H1 (cell line): Measurements from ENCODE around the gene TGM5. TPM values are rescaled to one million over a fixed set of nuclear protein-coding genes. Genes with fewer than 3 reads are reported as not detected.

ENCODE experiments used
- CTCF ChIA-PET: fragments of 300-600 bp; sonication (Branson Sonifier 250); formaldehyde crosslinking; loops from one replicate; lab custom pipeline; 2021; ENCODE audit not compliant: partially characterized antibody; lab: Charles Lee
- POLR2A ChIA-PET: fragments of 300-600 bp; sonication (Branson Sonifier 250); formaldehyde crosslinking; loops from one replicate; lab custom pipeline; 2021; ENCODE audit warnings: inconsistent platforms; ENCODE audit not compliant: partially characterized antibody; lab: Charles Lee
- DNase-seq, 2 experiments: peaks; one replicate each; pipeline versions ENCODE4 v3.0.0 to v3.0.0-alpha.2; 2010 to 2022; ENCODE audit warnings: low spot score in 2 of 2, low read depth in 1 of 2, mixed read lengths in 1 of 2
- FAIRE-seq: peaks from 2 replicates; lab custom pipeline; 2011; peaks lifted over from hg19 to GRCh38; lab: Jason Lieb, UNC
- H2AFZ ChIP-seq: 2 replicates; pipeline ENCODE4 v1.8.1; 2012; ENCODE audit warnings: low read length, inconsistent platforms
- H2AK5ac ChIP-seq: 2 replicates; pipeline ENCODE4 v1.6.1; 2013; ENCODE audit warnings: low read depth, low read length
- H2BK120ac ChIP-seq: replicated peaks from 2 replicates; pipeline ENCODE3; 2013; ENCODE audit warnings: low read depth, low read length, inconsistent platforms
- H2BK12ac ChIP-seq: 2 replicates; pipeline ENCODE4 v1.6.1; 2013; ENCODE audit warnings: low read depth, low read length
- H2BK15ac ChIP-seq: 2 replicates; pipeline ENCODE4 v1.6.1; 2013; ENCODE audit warnings: low read length
- H2BK20ac ChIP-seq: 2 replicates; pipeline ENCODE4 v1.6.1; 2013; ENCODE audit warnings: low read length
- H2BK5ac ChIP-seq: 2 replicates; pipeline ENCODE4 v1.6.1; 2013; ENCODE audit warnings: low read depth, low read length
- H3K14ac ChIP-seq: 2 replicates; pipeline ENCODE4 v1.6.1; 2013; ENCODE audit warnings: inconsistent platforms; ENCODE audit not compliant: insufficient read length
- H3K18ac ChIP-seq: 2 replicates; pipeline ENCODE4 v1.6.1; 2013; ENCODE audit warnings: low read length; ENCODE audit errors: extremely low read depth
- H3K23ac ChIP-seq: 2 replicates; pipeline ENCODE4 v1.6.1; 2013; ENCODE audit warnings: inconsistent platforms; ENCODE audit not compliant: insufficient read length
- H3K23me2 ChIP-seq: 2 replicates; pipeline ENCODE4 v1.6.1; 2013; ENCODE audit warnings: low read depth, low read length
- H3K27ac ChIP-seq: 2 replicates; pipeline ENCODE4 v1.6.1; 2011; ENCODE audit warnings: low read depth, low read length, inconsistent platforms
- H3K27me3 ChIP-seq, 4 experiments: replicated peaks in 1 of 4; 1 replicate in 1 of 4; 2 replicates in 3 of 4; pipeline versions ENCODE4 v1.6.1 to v1.8.1; 2011 to 2013; ENCODE audit warnings: low read length in 3 of 4, mild to moderate bottlenecking in 3 of 4, inconsistent platforms in 2 of 4, mixed read lengths in 2 of 4, moderate library complexity in 1 of 4; ENCODE audit not compliant: control insufficient read depth in 3 of 4, insufficient read depth in 3 of 4; ENCODE audit errors: extremely low read depth in 1 of 4
- H3K36me3 ChIP-seq, 4 experiments: 2 replicates each; pipeline versions ENCODE4 v1.6.1 to v1.8.1; 2011 to 2013; ENCODE audit warnings: mild to moderate bottlenecking in 4 of 4, low read length in 3 of 4, moderate library complexity in 2 of 4, control low read depth in 1 of 4, inconsistent platforms in 1 of 4; ENCODE audit not compliant: insufficient read depth in 4 of 4, control insufficient read depth in 2 of 4
- H3K4ac ChIP-seq: replicated peaks from 2 replicates; pipeline ENCODE3; 2013; ENCODE audit warnings: low read length, low read depth, mixed read lengths, inconsistent platforms; ENCODE audit not compliant: insufficient read length
- H3K4me1 ChIP-seq, 4 experiments: replicated peaks in 1 of 4; 1 replicate in 1 of 4; 2 replicates in 3 of 4; pipeline versions ENCODE4 v1.6.1 to v1.8.1; 2011 to 2013; ENCODE audit warnings: low read length in 3 of 4, inconsistent platforms in 2 of 4, mixed read lengths in 1 of 4; ENCODE audit not compliant: insufficient read depth in 4 of 4, control insufficient read depth in 3 of 4
- H3K4me2 ChIP-seq, 2 experiments: 2 replicates each; pipeline versions ENCODE4 v1.6.1 to v1.8.1; 2011 to 2013; ENCODE audit warnings: low read depth in 2 of 2, low read length in 2 of 2, control low read depth in 1 of 2, inconsistent platforms in 1 of 2, mild to moderate bottlenecking in 1 of 2; ENCODE audit not compliant: insufficient read depth in 1 of 2
- H3K4me3 ChIP-seq, 4 experiments: fragments of 200-600, 300-600 bp in 1 of 4; sonication (generic), shearing (Covaris generic), sonication (Bioruptor Twin) in 1 of 4; 2 replicates each; pipeline versions ENCODE4 v1.5.1 to v1.8.1; 2011 to 2016; ENCODE audit warnings: low read length in 4 of 4, low read depth in 3 of 4, control low read depth in 2 of 4, inconsistent platforms in 2 of 4, mild to moderate bottlenecking in 2 of 4, mixed read lengths in 1 of 4, moderate library complexity in 1 of 4; ENCODE audit not compliant: insufficient read depth in 2 of 4; ENCODE audit errors: extremely low read depth in 1 of 4
- H3K56ac ChIP-seq: replicated peaks from 2 replicates; pipeline ENCODE3; 2013; ENCODE audit warnings: low read depth, mild to moderate bottlenecking, mixed read lengths, low read length, inconsistent platforms; ENCODE audit not compliant: insufficient read length
- H3K79me1 ChIP-seq: 2 replicates; pipeline ENCODE4 v1.6.1; 2013; ENCODE audit warnings: low read depth, low read length, control low read depth
- H3K79me2 ChIP-seq, 2 experiments: 2 replicates each; pipeline versions ENCODE4 v1.6.1 to v1.8.1; 2012 to 2013; ENCODE audit warnings: low read length in 2 of 2, mild to moderate bottlenecking in 2 of 2, inconsistent platforms in 1 of 2; ENCODE audit not compliant: insufficient read depth in 2 of 2, control insufficient read depth in 1 of 2
- H3K9ac ChIP-seq, 4 experiments: replicated peaks in 1 of 4; 1 replicate in 1 of 4; 2 replicates in 3 of 4; pipeline versions ENCODE4 v1.6.1 to v1.8.1; 2011 to 2013; ENCODE audit warnings: low read depth in 3 of 4, low read length in 3 of 4, control low read depth in 2 of 4, mild to moderate bottlenecking in 2 of 4, moderate library complexity in 2 of 4, inconsistent platforms in 1 of 4; ENCODE audit errors: extremely low read depth in 1 of 4
- H3K9me3 ChIP-seq, 2 experiments: 2 replicates each; pipeline versions ENCODE4 v1.6.1 to v1.8.1; 2012 to 2013; ENCODE audit warnings: mild to moderate bottlenecking in 2 of 2, moderate library complexity in 2 of 2, control low read depth in 1 of 2, inconsistent platforms in 1 of 2, low read depth in 1 of 2, low read length in 1 of 2, mixed read lengths in 1 of 2; ENCODE audit not compliant: insufficient read depth in 2 of 2
- H4K20me1 ChIP-seq, 2 experiments: replicated peaks in 1 of 2; 2 replicates each; pipeline versions ENCODE3 to v1.8.1; 2011 to 2013; ENCODE audit warnings: inconsistent platforms in 2 of 2, low read length in 2 of 2, mild to moderate bottlenecking in 1 of 2; ENCODE audit not compliant: insufficient read depth in 2 of 2, control insufficient read depth in 1 of 2
- H4K5ac ChIP-seq: 2 replicates; pipeline ENCODE4 v1.6.1; 2013; ENCODE audit warnings: low read length, low read depth, mixed read lengths, inconsistent platforms; ENCODE audit not compliant: insufficient read length
- H4K8ac ChIP-seq: 2 replicates; pipeline ENCODE4 v1.8.0; 2013; ENCODE audit warnings: mild to moderate bottlenecking, moderate library complexity, low read length, inconsistent platforms; ENCODE audit not compliant: insufficient read depth; ENCODE audit errors: extremely low read depth
- H4K91ac ChIP-seq: replicated peaks from 2 replicates; pipeline ENCODE3; 2013; ENCODE audit warnings: low read length, mixed read lengths, inconsistent platforms; ENCODE audit not compliant: insufficient read length
- CBX8 ChIP-seq: fragments of 300-800, 300-1000 bp; sonication (generic); IDR thresholded peaks from 2 replicates; pipeline ENCODE4 v1.7.1; 2016; ENCODE audit warnings: low read depth, low read length, borderline replicate concordance
- EP300 ChIP-seq, 2 experiments: IDR thresholded peaks; 1 replicate in 1 of 2; 2 replicates in 1 of 2; pipeline ENCODE4 v1.6.1; 2011 to 2012; ENCODE audit warnings: low read depth in 2 of 2, low read length in 2 of 2, mild to moderate bottlenecking in 2 of 2, borderline replicate concordance in 1 of 2, inconsistent platforms in 1 of 2, moderate library complexity in 1 of 2
- RBBP5 ChIP-seq: IDR thresholded peaks from 2 replicates; pipeline ENCODE4 v1.7.1; 2012; ENCODE audit warnings: low read depth, mild to moderate bottlenecking, inconsistent platforms, low read length, moderate library complexity, borderline replicate concordance
- SP1 ChIP-seq: IDR thresholded peaks from 2 replicates; pipeline ENCODE4 v1.6.1; 2011; ENCODE audit warnings: low read depth, low read length
- WGBS, 2 experiments: shearing (Covaris generic) in 1 of 2; methylation state at CpG; one replicate each; pipeline versions ENCODE4 v1.1.6 to v1.1.7; 2013 to 2015; ENCODE audit warnings: low lambda C conversion rate in 2 of 2, mixed read lengths in 2 of 2, inconsistent platforms in 1 of 2, low coverage in 1 of 2, missing lambda C conversion rate in 1 of 2; ENCODE audit not compliant: insufficient replicate concordance in 2 of 2, insufficient coverage in 1 of 2, insufficient read length in 1 of 2; ENCODE audit errors: extremely low coverage in 1 of 2, missing lambda C conversion rate in 1 of 2; 5-methylcytosine and 5-hydroxymethylcytosine counted together
- polyA plus RNA-seq, 7 experiments: library from polyadenylated mRNA; depleted of rRNA in 3 of 7; stranded (reverse) in 5 of 7; unstranded in 2 of 7; fragments of >200 nt in 5 of 7; fragments of 200-250 nt in 2 of 7; gene quantifications; 1 replicate in 5 of 7; 2 replicates in 1 of 7; 4 replicates in 1 of 7; pipeline versions ENCODE4 v1.2.1 to v1.2.3, GENCODE V29; 2011 to 2013; ENCODE audit warnings: missing spikeins in 2 of 7, mixed read lengths in 2 of 7
- total RNA-seq: library from RNA; stranded (reverse); fragmentation: NEBNext Ultra II Directional; extraction: Animal tissue kit (Norgen Biotek cat#: 25700); gene quantifications from 2 replicates; pipeline ENCODE4 v1.2.1, GENCODE V29; 2021
- TF ChIP-seq, protein P1 (sequence below): IDR thresholded peaks from 2 replicates; pipeline ENCODE4 v1.6.1; 2012; ENCODE audit warnings: low read length, inconsistent platforms

TGM5 gene
- total and polyA plus RNA-seq, 2 of the 8 experiments (the other 6 are each of a cell fraction or from before 2014, with no cell fraction given): not detected

DNA sequence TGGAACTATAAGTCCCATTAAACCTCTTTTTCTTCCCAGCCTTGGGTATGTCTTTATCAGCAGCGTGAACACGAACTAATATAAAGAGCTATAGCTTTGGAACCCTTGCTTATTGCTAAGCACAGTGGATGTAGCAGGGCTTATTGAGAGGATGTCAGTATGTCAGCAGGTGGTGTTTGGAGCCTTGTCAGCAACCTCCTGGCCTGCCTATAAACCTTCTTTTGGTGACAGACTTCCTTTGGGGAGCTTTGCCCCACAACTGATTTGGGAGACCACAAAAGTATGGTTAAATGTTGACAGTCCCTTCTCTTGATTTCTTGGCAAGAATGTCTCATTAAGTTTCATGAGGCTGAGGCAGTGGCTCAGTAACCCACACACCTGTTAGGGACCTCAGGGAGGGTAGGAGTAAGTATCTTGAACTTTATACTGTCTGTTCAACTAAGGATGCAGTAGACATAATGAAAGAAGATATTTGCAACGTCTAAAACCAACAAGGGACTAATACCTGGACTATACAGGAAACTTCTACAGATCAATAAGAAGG lies 66.7 kb downstream of the TGM5 start:
- peaks cover 0 to 6% of the 10 kb centered on the region in 2 experiments; a peak in 1 of 4 replicates for H3K9me3 ChIP-seq
- FAIRE-seq: no peak
- no peaks in the 10 kb centered on the region for H3K27me3 ChIP-seq
- no peak overlapping the region for H3K4ac ChIP-seq
- no peaks in the 10 kb centered on the region for H3K79me1 ChIP-seq
- 78% methylated on average over 3 of the region's 3 CpGs; no CpG with 5 or more reads in 1 of the 2 experiments for WGBS, 2 experiments
- H2AK5ac ChIP-seq: no peak overlapping the region
- no peaks in the 10 kb centered on the region for H3K4me1 ChIP-seq
- no peak overlapping the region for H2AFZ ChIP-seq
- no peak overlapping the region for H2BK20ac ChIP-seq
- H3K23ac ChIP-seq: no peak overlapping the region
- no peak overlapping the region for H3K9ac ChIP-seq
- H2BK5ac ChIP-seq: no peak overlapping the region
- H4K5ac ChIP-seq: no peak overlapping the region
- no peak for DNase-seq
- no peaks in the 10 kb centered on the region for H4K20me1 ChIP-seq
- POLR2A ChIA-PET: no interaction called here
- no peaks in the 10 kb centered on the region for H3K79me2 ChIP-seq
- no peak overlapping the region for H4K8ac ChIP-seq
- H3K36me3 ChIP-seq: no peaks in the 10 kb centered on the region
- H3K4me2 ChIP-seq: no peak overlapping the region
- no peak overlapping the region for H3K18ac ChIP-seq
- CTCF ChIA-PET: interaction anchor here (1.1 to 2.3 kb wide), 5 partner anchors 8 to 85 kb away, joined by 3 to 7 read pairs (median 3); partner anchors contain the start of gene CCNDBP1
- no peak overlapping the region for H4K91ac ChIP-seq
- no peak overlapping the region for H3K14ac ChIP-seq
- no peak overlapping the region for H3K27ac ChIP-seq
- TF ChIP-seq CBX8: no peak
- no peak for TF ChIP-seq SP1
- no peak for TF ChIP-seq EP300 (IDR thresholded peaks at IDR 0.05; ENCODE audit: borderline replicate concordance in 1 of 2, low read depth in 2 of 2, low read length in 2 of 2)
- TF ChIP-seq, protein P1, sequence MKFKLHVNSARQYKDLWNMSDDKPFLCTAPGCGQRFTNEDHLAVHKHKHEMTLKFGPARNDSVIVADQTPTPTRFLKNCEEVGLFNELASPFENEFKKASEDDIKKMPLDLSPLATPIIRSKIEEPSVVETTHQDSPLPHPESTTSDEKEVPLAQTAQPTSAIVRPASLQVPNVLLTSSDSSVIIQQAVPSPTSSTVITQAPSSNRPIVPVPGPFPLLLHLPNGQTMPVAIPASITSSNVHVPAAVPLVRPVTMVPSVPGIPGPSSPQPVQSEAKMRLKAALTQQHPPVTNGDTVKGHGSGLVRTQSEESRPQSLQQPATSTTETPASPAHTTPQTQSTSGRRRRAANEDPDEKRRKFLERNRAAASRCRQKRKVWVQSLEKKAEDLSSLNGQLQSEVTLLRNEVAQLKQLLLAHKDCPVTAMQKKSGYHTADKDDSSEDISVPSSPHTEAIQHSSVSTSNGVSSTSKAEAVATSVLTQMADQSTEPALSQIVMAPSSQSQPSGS: no peak
- no peak for TF ChIP-seq RBBP5
- H3K23me2 ChIP-seq: no peaks in the 10 kb centered on the region
- no peak overlapping the region for H3K4me3 ChIP-seq
- no peak overlapping the region for H2BK120ac ChIP-seq
- no peak overlapping the region for H2BK15ac ChIP-seq
- H2BK12ac ChIP-seq: no peak overlapping the region
- H3K56ac ChIP-seq: no peak overlapping the region
